ENCODE results near the gene LRRC41.

The LRRC41 gene

DNA sequence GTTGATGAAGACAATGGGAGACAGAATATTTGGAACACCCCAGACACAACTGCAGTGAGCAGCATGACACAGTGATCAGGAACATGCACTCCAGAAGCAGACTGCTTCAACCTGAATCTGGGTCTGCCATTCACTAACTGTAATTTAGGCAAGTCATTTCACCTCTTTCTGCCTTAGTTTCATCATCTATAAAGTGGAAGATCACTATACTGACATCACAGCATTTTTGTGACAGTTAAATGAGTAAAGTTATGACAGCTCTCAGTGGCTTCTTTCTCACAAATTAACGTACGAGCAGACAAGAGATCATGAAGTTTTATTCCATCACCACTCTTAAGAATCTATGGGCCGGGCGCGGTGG, 14.3 kb downstream of the LRRC41 start:
- in situ Hi-C loops (cut with HindIII; ENCODE audit: low sequenced_read_pairs): no loop called here

DNA sequence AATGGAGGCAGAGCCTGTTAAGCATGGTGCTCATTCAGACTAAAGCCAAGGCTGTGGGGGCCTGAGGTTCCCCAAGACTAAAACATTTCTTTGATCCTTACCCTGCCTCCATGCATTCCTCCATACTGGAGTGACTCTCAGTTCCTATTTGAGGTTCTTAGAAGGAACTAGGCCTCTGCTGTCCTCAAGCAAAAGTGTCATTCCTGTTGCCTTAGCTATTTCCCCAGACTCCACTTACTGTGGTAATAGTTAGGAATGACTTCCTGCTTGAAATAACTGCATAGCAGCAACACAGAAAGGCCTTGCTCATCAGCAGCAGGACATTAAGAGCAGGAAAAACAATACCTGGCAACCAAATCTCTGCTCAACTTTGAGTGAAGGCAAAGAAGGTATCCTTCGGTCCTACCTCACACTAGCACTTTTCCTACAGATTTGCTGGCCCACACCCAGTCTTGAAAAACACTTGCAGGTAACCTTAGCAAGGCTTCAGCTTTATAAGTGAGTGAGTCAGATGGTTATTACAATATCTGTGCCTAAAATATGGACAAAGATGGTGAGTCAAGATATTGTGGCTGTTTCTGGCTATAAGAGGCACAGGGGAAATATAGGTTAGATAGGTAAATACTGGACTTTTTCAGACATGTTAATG, 14.8 kb downstream of the LRRC41 start:
- in situ Hi-C loops (cut with HindIII; ENCODE audit: low sequenced_read_pairs): no loop called here

DNA sequence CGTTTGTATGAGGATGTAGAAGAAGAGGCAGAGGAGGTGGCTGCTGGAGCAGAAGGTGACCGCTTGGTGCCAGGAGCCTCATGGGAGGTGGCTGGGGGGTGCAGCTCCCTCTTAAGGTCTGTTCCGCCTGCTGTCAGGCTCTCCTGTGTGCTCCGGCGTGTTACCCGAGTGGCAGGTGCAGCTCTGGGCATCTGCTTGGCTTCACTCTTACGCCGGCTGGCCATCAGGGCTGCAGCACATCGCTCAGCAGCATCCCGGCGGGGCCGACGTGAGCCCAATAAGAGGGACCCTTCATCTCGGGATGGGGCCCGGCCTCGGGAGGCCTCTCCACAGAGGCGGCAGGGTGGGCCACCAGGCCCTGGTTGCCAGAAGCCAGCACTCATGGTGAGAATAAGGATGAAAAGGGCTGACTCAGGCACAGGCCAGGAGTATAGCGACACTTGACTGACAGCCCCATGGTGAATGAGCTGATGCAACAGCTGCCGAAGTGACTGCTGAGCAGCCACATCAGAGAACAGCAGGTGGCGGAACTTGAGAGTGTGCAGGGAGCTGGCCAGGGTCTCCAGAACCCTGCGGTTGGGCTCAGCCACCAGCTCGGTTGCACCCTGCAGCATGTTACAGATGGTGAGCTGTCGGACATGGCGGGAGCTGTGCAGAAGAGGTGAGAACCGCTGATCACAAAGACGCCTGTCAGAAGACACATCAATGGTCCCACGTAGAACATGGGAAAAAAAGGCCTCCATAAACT, 17.5 kb downstream of the LRRC41 start:
- in situ Hi-C loops (cut with HindIII; ENCODE audit: low sequenced_read_pairs): no loop called here

DNA sequence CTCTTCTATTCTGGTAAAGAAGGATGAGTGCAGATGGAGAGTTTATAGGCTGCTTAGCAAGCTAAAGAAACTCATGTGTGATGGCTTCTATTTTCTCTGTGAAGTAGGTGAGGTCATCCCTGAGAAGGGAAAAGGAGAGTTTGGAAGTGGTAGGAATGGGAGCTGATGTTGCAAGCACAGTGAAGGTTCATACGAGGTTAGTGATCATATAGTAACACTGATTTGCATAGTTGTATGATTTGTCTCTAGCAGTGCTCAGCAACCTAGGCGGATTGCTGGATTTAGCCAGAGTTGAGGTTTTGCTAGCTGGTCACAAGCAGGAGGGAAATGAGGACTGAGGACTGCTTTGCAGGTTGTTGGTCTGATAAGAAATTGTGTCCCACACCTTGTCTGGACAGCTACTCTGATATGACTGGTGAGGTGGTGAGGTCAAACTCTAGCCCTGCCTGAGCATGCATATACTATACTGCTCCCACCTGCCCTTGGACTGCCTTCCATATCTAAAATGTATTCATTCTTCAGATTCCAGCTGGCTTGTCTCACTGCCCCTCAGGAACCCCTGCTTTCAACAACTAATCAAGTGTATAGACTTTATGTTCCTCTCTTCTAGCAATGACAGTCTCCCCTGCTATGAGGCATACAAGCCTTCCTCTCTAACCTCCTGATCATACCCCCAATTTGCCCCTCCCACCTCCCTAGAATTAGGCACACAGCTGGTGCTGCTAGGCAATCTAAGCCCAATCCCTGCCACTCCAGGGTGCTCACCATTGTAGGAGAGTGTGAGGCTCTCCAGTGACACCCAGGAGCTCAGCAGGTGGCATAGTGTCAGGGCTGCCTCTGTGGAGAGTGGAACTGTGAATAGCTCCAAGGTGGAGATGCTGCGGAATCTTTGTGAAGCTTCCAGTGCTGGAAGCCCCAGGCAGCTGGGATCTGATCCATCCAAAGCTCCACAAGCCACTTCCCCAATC, 18.5 kb downstream of the LRRC41 start:
- in situ Hi-C loops (cut with HindIII; ENCODE audit: low sequenced_read_pairs): no loop called here

DNA sequence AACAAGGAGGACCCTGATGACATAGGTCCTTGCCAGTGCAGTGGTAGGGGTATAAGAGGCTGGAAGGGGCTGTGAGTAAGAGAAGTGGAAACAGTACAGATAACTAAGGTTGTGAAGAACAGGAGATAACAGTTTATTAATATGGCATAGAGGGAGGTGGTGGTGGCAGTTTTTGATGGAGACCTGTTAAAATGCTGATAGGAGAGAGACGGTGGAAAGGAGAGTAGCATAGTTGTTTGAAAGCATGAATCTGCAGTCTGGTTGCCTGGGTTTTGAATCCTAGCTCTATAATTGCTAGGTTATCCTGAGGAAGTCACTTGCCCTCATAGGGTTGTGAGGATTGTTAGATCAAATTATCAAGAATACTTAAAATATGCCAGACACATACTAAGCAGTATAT, 19.4 kb downstream of the LRRC41 start:
- in situ Hi-C loops (cut with HindIII; ENCODE audit: low sequenced_read_pairs): no loop called here

DNA sequence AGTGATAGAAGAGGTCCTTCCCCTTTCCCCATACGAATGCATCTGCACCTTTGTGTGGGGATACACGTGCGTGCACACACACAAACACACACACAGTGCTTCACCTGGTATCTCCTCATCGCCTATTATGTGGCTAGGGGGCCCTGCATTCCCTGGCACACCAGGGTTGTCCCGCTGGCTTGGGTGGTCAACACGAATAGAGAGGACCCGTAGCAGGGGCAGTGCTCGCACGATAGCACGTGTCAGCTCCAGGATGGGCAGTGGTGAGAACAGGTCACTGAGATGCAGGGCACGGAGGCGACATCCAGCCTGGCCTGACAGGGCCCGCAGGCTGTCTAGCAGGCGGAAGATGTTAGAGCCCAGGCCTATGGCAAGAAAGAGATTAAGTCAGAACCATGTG, 22.4 kb downstream of the LRRC41 start:
- in situ Hi-C loops (cut with HindIII; ENCODE audit: low sequenced_read_pairs): no loop called here

DNA sequence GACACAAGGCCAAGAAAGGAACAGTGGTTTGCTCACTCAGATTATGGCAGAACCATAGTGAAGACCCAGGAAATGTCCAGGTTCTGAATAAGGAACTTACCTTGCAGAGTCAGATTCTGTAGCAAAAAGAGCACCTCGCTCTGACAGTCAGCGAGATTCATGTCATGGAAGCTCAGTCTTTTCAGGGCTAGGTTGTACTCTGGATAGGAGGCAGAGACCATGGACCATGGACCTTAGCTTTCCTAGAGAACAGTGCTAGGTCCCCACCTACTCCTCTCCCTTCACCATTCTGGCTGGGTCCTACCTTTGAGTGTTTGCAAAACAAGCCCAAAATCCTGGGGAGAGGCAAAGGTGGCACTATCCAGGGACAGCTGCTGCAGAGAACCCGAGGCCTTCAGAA, 23.3 kb downstream of the LRRC41 start:
- in situ Hi-C loops (cut with HindIII; ENCODE audit: low sequenced_read_pairs): no loop called here

DNA sequence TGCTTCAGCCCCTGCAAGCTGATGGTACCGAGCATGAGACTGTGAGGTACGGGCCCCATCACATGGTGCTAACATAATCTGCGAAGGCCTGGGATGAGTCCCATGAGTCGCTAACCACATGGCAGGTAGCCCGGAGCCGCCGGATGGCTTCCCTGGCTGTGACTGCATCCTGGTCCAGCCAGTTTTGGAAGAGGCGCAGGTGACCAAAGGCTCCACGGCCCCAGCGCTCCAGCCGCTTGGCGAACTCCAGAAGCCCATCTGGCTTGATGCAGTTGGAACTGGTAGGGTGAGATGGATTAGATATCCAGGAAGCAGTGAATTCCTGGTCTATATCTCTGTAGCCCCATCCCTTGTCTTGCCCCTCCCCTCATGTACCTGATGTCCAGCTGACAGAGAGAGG, 24.6 kb downstream of the LRRC41 start:
- in situ Hi-C loops (cut with HindIII; ENCODE audit: low sequenced_read_pairs): no loop called here

DNA sequence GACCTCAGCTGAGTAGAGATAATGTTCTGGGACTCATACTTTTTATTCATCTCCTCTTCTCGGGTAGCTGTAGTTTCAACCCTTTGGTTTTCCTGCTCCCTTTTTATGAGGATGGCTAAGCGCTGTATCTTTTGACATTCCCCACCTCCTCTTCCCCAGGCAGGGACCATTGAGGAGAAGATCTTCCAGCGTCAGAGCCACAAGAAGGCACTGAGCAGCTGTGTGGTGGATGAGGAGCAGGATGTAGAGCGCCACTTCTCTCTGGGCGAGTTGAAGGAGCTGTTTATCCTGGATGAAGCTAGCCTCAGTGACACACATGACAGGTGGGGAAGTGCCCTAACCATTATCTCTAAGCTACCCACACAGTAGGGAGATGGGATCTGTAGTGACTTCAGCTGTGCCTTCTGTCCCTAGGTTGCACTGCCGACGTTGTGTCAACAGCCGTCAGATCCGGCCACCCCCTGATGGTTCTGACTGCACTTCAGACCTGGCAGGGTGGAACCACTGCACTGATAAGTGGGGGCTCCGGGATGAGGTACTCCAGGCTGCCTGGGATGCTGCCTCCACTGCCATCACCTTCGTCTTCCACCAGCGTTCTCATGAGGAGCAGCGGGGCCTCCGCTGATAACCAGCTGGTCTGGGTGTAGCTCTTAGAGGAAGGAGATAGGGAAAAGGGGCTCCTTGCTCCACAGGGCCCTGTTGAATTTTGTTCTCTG, 25.6 kb downstream of the LRRC41 start:
- in situ Hi-C loops (cut with HindIII; ENCODE audit: low sequenced_read_pairs): no loop called here

DNA sequence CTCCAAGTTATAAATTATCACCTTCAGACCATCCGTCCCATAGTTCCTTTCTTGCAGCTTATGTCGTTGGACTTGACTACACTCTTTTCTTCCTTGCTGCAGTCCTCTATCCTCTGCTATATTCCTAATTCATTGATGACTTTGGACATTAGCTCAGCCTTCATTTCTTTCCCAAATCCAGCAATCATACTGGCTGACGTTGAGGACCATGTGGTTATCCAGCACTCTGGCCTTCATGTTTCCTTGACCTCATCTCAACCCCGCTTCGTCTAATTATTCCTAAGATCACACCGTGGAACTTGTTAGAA, 28.4 kb downstream of the LRRC41 start:
- in situ Hi-C loops (cut with HindIII; ENCODE audit: low sequenced_read_pairs): no loop called here

DNA sequence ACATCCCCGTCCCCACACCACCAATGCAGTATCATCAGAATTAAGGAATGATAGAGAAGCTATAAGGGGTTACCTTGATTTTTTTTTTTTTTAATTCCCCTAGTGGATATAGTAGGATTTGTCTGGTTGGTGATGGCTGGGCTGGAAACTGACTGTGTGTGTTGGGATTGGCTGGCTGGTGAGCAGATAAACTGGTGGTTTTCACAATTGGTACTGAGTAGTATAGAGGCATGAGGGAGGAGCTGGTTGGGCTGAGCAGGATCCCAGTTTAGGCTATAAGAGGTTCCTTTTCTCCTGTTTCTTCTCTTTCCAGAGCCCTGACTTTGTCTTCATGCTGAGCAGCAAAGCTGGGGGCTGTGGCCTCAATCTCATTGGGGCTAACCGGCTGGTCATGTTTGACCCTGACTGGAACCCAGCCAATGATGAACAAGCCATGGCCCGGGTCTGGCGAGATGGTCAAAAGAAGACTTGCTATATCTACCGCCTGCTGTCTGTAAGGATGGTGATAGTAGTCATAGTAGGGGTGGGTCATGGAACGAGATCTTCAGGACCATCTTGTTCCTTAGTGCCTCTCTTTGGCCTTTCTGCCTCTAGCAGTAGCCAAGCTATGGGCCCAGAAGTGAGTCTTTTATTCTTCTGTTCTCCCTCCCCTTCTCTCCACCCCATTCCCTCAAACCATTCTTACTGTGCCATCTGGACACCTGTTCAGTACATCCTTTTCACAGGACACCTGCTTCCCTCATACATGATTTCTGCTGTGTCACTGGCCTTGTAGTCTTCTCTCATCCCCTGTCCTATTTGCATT, 29.0 kb downstream of the LRRC41 start:
- in situ Hi-C loops (cut with HindIII; ENCODE audit: low sequenced_read_pairs): no loop called here

DNA sequence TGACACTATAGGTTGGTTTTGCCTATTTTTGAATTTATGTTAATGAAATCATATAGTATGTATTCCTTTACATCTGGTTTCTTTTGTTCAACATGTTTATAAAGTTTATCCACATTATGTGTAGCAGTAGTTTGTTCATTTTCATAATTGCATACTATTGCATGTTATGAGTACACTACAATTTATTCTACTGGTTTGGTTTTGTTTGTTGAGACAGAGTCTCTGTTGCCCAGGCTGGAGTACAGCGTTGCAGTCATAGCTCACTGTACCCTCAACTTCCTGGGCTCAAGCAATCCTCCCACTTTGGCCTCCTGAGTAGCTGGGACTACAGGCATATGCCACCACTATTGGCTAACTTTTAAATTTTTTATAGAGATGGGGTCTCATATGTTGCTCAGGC, 34.8 kb downstream of the LRRC41 start:
- in situ Hi-C loops (cut with HindIII; ENCODE audit: low sequenced_read_pairs): no loop called here

DNA sequence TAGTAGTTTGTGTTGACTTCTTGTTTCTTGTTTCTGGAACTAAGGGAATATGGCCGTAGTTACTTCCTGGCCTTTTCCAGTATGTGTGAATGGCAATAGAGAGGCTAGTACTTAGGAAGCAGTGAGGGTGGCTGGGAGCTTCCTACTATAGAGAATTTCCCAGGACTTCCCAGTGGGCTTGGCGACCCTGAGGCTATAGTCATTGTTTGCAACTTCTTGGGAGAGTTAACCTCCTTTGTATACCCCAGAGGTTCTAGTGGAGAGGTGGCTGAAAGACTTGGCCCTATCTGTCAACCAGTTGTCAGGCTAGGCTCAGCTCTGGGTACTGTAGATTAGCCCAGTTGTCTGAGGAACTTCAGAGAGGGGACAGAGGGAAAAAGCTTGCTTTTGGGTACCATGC, 40.3 kb downstream of the LRRC41 start:
- in situ Hi-C loops (cut with HindIII; ENCODE audit: low sequenced_read_pairs): loop anchor here (5.0 kb wide), 1 partner anchor 51 kb away; no protein-coding TSS in a partner anchor

DNA sequence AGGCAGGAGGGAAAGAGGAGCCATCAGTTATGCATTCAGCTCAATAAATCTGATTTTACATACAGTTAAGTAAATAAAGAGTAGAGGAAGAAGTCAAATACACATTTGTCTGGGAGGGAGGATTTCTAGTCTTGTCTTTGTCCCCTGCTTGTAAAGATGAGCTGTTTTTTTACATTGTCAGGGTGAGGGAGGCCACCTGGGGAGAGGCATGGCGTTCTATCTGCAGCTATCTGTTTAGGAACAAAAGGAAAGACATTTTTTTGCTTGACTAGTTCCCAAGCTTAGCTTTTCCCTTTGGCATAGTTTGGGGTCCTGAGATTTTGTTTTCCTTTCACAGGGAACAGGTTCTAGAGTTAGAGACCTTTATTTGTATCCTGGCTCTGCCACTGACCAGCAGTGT, 40.9 kb downstream of the LRRC41 start:
- in situ Hi-C loops (cut with HindIII; ENCODE audit: low sequenced_read_pairs): loop anchor here (5.0 kb wide), 1 partner anchor 50 kb away; no protein-coding TSS in a partner anchor

DNA sequence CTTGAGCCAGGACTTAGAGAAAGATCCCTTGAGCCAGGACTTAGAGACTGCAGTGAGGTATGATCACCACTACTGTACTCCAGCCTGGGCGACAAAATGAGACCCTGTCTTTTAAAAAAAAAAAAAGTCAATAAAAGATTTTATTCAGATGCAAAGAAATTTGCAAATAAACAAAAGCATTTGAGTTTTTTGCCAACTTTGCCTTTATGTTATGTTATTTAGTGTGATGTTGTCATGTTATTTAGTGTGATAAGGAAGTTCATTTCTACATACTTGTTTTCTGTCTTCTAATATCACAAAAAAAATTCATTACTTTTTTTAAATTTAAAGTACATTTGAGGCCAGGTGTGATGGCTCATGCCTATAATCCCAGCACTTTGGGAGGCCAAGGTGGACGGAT, 46.9 kb downstream of the LRRC41 start:
- in situ Hi-C loops (cut with HindIII; ENCODE audit: low sequenced_read_pairs): no loop called here

DNA sequence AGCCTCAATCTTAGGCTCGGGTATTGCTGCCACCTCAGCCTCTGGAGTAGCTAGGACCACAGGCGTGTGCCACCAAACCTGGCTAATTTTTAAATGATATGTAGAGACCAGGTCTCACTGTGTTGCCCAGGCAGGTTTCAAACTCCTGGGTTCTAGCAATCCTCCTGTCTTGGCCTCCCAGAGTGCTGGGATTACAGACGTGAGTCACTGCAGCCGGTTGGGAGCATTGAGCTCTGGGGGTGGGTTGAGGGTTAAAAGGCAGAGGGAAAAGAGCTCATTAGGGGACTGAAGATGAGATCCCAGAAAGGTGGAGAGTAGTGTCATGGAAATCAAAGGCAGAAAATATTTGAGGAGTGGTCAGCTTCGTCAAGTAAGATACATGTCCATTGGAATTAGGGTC, 48.7 kb downstream of the LRRC41 start:
- in situ Hi-C loops (cut with HindIII; ENCODE audit: low sequenced_read_pairs): no loop called here

DNA sequence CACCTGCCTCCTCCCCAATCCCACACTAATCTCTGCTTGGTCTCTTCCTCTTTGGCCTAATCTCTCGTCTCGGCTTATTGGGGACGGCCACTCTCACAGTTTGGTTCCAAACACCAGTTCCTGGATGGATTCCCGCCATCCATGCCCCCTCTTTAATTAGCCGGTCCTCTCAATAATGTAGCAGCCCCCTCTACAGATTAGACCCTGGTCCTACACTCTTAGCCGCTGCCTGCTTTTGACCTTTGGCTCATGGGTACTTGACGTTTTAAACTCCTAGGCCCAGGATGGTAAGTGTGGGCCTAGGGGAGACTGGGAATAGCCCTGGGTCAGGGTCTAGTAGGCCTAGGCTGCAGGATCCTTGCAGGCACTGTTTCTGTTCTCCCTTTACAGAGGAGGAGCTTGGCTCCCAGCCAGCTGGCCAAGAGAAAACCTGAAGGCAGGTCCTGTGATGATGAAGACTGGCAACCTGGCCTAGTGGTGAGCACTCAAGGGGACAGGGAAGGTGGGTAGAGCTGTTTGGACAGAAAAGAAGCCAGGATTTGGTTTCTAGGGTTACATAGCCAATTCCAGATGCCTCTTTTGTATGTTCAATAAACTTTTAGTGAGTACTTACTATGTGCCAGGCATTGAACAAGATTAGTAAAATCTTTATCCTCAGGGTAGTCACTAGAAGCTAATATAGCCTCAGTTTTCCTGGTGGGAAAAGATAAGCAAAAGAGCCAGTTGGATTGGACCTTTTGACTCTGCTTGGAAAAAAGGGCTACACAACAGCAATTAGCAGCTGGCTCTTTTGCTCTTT, 55.1 kb downstream of the LRRC41 start:
- in situ Hi-C loops (cut with HindIII; ENCODE audit: low sequenced_read_pairs): no loop called here

DNA sequence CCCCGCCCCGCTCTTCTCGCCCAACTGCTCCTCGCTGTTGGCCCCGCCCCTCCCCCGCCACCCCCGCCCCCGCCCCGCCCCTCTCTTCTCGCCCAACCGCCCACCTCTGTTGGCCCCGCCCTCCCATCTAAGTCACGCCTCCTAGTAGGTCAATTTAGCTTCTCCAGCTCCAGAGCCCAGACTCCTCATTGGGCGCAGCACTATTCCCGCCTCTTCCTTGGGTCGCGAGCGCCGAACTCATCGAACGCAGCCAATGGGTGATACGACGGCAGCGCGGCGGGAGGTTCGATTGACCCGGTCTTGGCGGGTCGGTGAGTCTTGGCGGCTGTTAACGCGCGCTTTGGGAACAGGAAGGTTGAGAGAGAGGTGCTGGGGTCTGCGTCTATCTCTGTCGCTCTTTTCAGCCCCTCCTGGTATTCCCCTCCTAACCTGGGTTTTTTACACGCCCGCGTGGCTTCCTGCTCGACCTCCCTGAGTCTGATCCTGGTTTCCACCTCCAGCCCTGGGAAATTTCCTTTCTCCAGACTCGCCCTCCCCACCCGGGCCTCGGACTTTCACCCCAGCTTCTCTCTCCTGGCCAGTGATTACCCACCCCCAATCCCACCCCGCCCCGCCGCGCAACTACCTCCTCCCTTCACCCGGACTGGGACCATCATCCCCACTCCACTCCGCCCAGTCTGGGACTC, 55.8 kb downstream of the LRRC41 start, which contains the start of gene RAD54L:
RAD54L (plus strand) TSS at position 328 of the 686 bp plus-strand sequence. CDS start 643 bp downstream, outside the sequence.
- in situ Hi-C loops (cut with HindIII; ENCODE audit: low sequenced_read_pairs): no loop called here

Measured in endothelial cell of hepatic sinusoid (primary cell).